ENCODE measurements around the gene CAPRIN2.

DNA sequence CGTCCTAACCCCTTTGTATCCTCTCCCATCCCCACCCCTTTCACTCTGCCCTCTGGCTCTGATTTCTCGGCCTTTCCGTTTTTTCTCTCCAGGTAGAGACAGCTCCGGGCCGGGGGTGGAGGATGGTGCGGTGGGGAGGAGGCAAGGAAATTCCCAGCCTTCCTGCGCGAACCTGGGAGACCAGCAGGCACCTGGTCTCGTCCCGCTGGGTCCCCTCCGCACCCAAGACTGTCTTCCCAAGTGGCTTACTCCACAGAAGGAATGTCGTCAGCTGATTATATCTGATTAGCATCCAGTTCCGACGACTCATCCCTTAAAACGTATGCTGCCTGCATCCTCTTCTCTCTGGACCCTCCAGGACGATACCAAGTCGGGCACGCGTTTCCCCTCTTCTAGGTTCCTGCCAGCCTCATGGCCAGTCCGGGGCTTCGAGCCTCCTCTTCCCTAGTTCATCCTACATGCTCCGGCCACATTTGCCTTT is 42.2 kb upstream of the CAPRIN2 start:
- TF ChIP-seq, protein P1, sequence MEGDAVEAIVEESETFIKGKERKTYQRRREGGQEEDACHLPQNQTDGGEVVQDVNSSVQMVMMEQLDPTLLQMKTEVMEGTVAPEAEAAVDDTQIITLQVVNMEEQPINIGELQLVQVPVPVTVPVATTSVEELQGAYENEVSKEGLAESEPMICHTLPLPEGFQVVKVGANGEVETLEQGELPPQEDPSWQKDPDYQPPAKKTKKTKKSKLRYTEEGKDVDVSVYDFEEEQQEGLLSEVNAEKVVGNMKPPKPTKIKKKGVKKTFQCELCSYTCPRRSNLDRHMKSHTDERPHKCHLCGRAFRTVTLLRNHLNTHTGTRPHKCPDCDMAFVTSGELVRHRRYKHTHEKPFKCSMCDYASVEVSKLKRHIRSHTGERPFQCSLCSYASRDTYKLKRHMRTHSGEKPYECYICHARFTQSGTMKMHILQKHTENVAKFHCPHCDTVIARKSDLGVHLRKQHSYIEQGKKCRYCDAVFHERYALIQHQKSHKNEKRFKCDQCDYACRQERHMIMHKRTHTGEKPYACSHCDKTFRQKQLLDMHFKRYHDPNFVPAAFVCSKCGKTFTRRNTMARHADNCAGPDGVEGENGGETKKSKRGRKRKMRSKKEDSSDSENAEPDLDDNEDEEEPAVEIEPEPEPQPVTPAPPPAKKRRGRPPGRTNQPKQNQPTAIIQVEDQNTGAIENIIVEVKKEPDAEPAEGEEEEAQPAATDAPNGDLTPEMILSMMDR (IDR thresholded peaks at IDR 0.05) = no peak
- TF ChIP-seq POLR2A (IDR thresholded peaks at IDR 0.05) = no peak

Measured in testis (tissue), 2 donors.